Bronchial epithelial cell (primary cell): ENCODE measurements around the gene LARP6. TPM values are rescaled to one million over a fixed set of nuclear protein-coding genes. Genes with fewer than 3 reads are reported as not detected.

ENCODE experiments used
- DNase-seq: peaks from one replicate; pipeline ENCODE4 v3.0.0-alpha.2; 2010; ENCODE audit warnings: low read depth
- FAIRE-seq: peaks from 2 replicates; lab custom pipeline; 2011; peaks lifted over from hg19 to GRCh38; lab: Jason Lieb, UNC
- H3K27me3 ChIP-seq: 2 replicates; pipeline ENCODE4 v1.5.1; 2011; ENCODE audit warnings: low read length; ENCODE audit not compliant: control insufficient read depth, insufficient read depth
- H3K36me3 ChIP-seq: 2 replicates; pipeline ENCODE4 v1.5.1; 2011; ENCODE audit warnings: low read length; ENCODE audit not compliant: control insufficient read depth, insufficient read depth
- H3K4me3 ChIP-seq: 2 replicates; pipeline ENCODE4 v1.5.1; 2011; ENCODE audit warnings: mild to moderate bottlenecking, low read depth, low read length, control low read depth
- total RNA-seq: library from RNA; depleted of rRNA; stranded (reverse); fragments of >200 nt; gene quantifications from 2 replicates; pipeline ENCODE4 v1.2.1, GENCODE V29; 2014
- TF ChIP-seq, protein P1 (sequence below): IDR thresholded peaks from 2 replicates; pipeline ENCODE4 v1.5.1; 2011; ENCODE audit warnings: mild to moderate bottlenecking, moderate library complexity, low read length, control low read depth, inconsistent platforms; ENCODE audit not compliant: insufficient read depth, severe bottlenecking

Gene LARP6
- total RNA-seq, 1 donor from 2014 or later: 41.1 TPM

DNA sequence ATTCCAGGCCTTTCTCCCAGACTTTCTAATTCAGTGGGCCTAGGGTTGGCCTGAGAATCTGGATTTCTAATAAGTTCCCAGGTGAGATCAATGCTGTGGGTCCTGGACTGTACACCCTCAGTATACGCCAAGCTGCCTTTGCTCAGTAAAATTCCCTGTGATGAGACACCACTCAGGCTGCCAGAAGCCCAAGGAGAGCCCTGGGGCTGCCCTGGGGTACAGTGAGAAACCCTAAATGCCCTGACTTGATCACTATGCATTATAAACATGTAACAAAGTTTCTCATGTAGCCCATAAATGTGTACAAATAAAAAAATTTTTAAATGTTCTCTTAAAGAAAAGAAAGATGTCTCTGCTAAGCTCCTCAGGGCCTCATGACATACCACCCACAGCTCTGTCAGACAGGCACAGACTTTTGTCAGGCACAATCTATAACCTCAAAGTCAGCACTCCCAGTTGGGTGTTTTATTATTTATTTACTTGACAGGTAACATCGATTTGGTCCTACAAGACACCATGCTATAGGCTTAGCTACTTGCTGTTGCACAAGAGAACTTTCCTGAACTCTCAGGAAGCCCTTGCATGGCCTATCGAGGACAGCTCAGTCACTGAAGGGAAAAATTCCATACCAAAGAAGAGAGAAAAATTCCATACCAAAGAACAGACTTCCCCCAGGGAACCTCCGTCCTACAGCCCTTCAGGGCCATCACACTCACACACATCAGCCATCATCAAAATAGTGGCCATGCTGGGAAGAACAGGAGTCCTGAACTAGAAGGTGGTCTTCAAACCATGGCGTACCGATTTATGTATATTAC is 22.7 kb downstream of the LARP6 start:
- DNase-seq: no peak
- no peak for FAIRE-seq
- TF ChIP-seq, protein P1, sequence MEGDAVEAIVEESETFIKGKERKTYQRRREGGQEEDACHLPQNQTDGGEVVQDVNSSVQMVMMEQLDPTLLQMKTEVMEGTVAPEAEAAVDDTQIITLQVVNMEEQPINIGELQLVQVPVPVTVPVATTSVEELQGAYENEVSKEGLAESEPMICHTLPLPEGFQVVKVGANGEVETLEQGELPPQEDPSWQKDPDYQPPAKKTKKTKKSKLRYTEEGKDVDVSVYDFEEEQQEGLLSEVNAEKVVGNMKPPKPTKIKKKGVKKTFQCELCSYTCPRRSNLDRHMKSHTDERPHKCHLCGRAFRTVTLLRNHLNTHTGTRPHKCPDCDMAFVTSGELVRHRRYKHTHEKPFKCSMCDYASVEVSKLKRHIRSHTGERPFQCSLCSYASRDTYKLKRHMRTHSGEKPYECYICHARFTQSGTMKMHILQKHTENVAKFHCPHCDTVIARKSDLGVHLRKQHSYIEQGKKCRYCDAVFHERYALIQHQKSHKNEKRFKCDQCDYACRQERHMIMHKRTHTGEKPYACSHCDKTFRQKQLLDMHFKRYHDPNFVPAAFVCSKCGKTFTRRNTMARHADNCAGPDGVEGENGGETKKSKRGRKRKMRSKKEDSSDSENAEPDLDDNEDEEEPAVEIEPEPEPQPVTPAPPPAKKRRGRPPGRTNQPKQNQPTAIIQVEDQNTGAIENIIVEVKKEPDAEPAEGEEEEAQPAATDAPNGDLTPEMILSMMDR: no peak
- Histone ChIP-seq H3K36me3 (peaks cover 3% of the 10 kb centered on the region), H3K4me3 (no peak overlapping the region), H3K27me3 (no peaks in the 10 kb centered on the region)

DNA sequence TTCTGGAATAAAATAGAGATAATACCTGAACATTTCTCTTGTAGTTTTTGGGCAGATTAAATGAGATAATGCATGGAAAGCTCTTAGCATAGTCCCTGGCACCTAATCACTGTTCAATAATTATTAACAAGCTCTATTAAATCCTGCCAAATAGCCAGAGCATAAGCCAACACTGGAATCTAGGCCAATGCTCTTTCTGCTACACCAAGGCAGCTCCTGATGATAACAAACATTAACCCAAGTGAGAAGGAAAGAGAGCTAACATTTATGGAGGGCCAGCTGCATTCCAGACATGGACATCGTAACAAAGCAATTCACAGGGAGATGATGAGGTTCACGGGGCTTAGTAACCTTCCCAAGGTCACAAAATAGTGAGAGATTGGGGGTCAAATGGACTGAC is 23.3 kb downstream of the LARP6 start:
- no peak for FAIRE-seq
- Histone ChIP-seq H3K27me3 (no peaks in the 10 kb centered on the region), H3K36me3 (peaks cover 1% of the 10 kb centered on the region), H3K4me3 (no peak overlapping the region)
- TF ChIP-seq, protein P1: no peak
- DNase-seq: no peak

DNA sequence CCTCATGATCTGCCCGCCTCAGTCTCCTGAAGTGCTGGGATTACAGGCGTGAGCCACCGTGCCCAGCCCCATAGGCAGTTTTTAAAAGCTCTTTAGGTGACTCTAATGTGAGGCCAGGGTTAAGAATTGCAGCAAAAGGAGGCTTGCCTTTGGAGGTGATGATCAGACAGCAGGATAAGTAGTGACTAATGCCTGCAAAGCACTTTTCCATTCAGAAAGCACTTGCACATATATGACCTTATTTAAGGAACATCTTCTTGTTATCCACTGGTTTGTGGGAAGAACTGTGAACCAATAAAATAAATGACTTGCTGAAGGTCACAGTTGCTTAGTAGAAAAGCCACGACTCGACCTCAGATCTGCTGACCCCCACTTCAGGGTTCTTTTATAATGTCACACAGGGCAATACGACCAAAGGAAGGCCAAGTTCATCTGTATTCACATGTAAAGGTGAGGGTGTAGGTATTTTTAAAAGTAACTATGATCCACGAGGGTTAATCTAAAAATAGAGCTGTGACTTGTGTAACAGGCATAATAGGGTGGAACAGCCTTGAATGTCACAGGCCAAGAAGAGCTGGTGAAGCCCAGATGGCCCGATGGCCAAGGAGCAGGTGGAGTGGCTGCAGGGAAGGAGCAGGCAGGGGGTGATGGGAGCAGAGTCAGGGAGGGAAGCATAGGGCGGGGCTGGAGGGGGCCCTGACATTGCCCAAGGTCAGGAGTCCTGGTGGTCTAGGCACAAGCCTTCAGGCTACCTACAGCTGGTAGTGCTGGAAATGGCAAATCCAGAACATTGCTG is 24.4 kb downstream of the LARP6 start:
- Histone ChIP-seq H3K27me3 (no peaks in the 10 kb centered on the region), H3K4me3 (no peak overlapping the region), H3K36me3 (no peaks in the 10 kb centered on the region)
- DNase-seq: no peak
- no peak for FAIRE-seq
- TF ChIP-seq, protein P1: no peak

DNA sequence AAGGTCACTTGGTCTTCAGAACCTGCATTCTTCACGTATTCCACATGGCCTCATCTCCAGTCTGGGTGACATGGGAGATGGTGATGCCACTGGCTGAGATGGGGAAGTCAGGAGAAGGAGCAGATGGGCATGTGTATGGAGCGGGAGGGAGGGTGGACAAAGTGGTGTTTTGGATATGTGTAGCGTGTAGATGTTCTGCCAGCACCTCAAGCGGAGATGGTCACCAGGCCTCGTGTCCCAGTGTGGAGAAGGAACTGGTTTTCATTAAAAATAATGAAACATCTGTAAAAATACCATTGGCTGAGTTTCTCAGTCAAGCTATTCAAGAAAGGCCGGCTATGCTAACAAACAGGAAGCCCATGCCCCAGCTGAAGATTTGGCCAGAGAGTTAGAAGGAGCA is 26.2 kb downstream of the LARP6 start:
- Histone ChIP-seq H3K4me3 (no peak overlapping the region), H3K27me3 (no peaks in the 10 kb centered on the region), H3K36me3 (no peaks in the 10 kb centered on the region)
- DNase-seq: no peak
- TF ChIP-seq, protein P1: no peak
- FAIRE-seq: no peak

DNA sequence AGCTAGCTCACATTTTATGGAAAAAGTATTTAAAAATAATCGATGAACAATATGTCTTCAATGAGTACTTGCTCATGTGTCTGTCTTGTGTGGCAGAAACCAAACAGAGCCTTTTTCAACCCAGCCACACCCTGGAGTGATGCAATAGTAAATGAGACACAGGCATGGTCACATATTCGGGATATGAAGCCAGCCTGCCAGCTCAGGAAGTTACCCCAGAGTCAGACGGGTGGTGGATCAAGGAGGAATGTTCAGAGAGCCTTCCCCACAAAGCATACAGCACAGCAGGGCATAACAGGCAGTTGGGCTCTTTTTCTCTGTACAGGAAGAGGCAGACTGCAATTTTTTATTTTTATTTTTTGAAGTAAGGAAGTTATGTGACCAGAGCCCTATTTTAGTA is 27.3 kb downstream of the LARP6 start:
- Histone ChIP-seq H3K36me3 (no peaks in the 10 kb centered on the region), H3K27me3 (no peaks in the 10 kb centered on the region), H3K4me3 (no peak overlapping the region)
- TF ChIP-seq, protein P1: no peak
- DNase-seq (peak; percentile 94), FAIRE-seq (no peak)
